ENCODE measurements around the gene TMEM59.

TMEM59 gene

DNA sequence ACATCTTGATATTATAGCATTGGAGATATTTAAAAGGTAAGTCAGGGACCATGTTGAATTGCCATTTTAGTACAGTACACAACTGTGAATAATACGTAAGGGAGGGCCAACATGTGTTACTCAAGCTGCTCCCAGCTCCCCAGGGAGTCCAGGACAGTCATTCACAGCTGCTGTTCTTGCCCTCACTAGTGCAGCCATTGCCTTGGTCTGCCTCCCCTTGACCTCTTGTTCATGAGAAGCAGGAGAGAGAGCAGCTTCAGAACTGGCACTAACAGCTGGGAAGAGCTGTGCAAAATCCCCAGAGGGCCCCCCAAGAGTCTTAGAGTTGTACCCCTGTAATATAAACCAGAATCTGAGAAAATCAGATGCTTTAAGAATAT, 16.8 kb upstream of the TMEM59 start:
- Histone ChIP-seq H3K4me3 (ENCODE audit: low read depth, low read length) (no peak overlapping the region), H3K4me1 (ENCODE audit: control insufficient read depth, insufficient read depth, low read length) (no peaks in the 10 kb centered on the region), H3K9me3 (ENCODE audit: control insufficient read depth, insufficient read depth, low read depth, low read length) (no peaks in the 10 kb centered on the region), H3K36me3 (ENCODE audit: control insufficient read depth in 2 of 2, insufficient read depth in 1 of 2, low read length in 2 of 2) (peaks cover 0 to 8% of the 10 kb centered on the region in 2 experiments; a peak in 2 of 3 replicates), H3K27ac (ENCODE audit: extremely low read depth, low read depth, low read length) (no peak overlapping the region)
- 0 out of 2 replicates have a peak, but pooled peaks have one; percentile 39 for TF ChIP-seq ZBTB48 (tag by site-specific recombination; IDR thresholded peaks at IDR 0.05)
- TF ChIP-seq, protein P1, sequence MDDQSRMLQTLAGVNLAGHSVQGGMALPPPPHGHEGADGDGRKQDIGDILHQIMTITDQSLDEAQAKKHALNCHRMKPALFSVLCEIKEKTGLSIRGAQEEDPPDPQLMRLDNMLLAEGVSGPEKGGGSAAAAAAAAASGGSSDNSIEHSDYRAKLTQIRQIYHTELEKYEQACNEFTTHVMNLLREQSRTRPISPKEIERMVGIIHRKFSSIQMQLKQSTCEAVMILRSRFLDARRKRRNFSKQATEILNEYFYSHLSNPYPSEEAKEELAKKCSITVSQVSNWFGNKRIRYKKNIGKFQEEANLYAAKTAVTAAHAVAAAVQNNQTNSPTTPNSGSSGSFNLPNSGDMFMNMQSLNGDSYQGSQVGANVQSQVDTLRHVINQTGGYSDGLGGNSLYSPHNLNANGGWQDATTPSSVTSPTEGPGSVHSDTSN (CRISPR knock-in tag; IDR thresholded peaks at IDR 0.05): no peak
- POLR2A ChIA-PET: no interaction called here
- CTCF ChIA-PET: interaction anchor here (0.6 to 1.1 kb wide), 10 partner anchors 12 to 926 kb away, joined by 3 to 7 read pairs (median 4); no protein-coding TSS in a partner anchor

DNA sequence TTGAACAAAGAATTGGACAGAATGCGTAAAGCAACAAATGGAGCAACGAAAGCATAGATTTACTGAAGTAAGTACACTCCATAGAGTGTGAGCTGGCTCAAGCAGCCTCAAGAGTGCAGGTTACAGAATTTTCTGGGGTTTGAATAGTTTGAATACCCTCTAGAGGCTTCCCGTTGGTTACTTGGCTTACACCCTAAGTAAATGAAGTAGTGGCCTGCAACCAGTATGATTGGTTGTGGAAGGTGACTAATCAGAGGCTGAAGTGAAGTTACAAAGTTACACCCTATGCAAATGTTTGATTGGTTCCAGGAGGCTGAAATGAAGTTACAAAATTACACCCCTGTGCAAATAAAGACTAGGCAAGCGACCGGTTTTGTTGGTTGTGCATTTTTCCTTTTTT, 11.3 kb upstream of the TMEM59 start:
- CTCF ChIA-PET: no interaction called here
- POLR2A ChIA-PET: no interaction called here
- no peak for TF ChIP-seq GLIS1 (tag by site-specific recombination; IDR thresholded peaks at IDR 0.05)
- TF ChIP-seq, protein P2, sequence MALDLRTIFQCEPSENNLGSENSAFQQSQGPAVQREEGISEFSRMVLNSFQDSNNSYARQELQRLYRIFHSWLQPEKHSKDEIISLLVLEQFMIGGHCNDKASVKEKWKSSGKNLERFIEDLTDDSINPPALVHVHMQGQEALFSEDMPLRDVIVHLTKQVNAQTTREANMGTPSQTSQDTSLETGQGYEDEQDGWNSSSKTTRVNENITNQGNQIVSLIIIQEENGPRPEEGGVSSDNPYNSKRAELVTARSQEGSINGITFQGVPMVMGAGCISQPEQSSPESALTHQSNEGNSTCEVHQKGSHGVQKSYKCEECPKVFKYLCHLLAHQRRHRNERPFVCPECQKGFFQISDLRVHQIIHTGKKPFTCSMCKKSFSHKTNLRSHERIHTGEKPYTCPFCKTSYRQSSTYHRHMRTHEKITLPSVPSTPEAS (tag by site-specific recombination; IDR thresholded peaks at IDR 0.05): no peak
- no peak for TF ChIP-seq ZNF311 (tag by site-specific recombination; IDR thresholded peaks at IDR 0.05; ENCODE audit: borderline replicate concordance)
- no peaks in the 10 kb centered on the region for H3K9me3 ChIP-seq (ENCODE audit: control insufficient read depth, insufficient read depth, low read depth, low read length)
- H3K4me1 ChIP-seq (ENCODE audit: control insufficient read depth, insufficient read depth, low read length): no peaks in the 10 kb centered on the region
- H3K36me3 ChIP-seq (ENCODE audit: control insufficient read depth in 2 of 2, insufficient read depth in 1 of 2, low read length in 2 of 2): peaks cover 0 to 4% of the 10 kb centered on the region in 2 experiments; a peak in 2 of 3 replicates
- no peak overlapping the region for H3K27ac ChIP-seq (ENCODE audit: extremely low read depth, low read depth, low read length)
- H3K4me3 ChIP-seq (ENCODE audit: low read depth, low read length): no peak overlapping the region

DNA sequence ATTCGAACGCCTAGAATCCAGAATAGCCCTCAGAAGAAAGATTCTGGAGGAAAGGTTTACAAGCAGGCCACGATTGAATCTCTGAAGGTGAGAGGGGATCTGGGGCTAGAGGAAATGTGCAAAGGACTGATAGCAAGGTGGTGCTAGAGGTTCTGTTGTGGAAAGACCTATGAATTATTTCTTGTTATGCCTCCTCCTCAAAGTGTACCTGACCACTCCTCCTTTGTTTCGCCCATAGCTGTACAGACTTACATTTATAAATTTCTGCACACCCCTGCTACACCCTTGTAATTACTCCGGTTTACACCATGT, 1.4 kb upstream of the TMEM59 start:
- TF ChIP-seq, protein P3, sequence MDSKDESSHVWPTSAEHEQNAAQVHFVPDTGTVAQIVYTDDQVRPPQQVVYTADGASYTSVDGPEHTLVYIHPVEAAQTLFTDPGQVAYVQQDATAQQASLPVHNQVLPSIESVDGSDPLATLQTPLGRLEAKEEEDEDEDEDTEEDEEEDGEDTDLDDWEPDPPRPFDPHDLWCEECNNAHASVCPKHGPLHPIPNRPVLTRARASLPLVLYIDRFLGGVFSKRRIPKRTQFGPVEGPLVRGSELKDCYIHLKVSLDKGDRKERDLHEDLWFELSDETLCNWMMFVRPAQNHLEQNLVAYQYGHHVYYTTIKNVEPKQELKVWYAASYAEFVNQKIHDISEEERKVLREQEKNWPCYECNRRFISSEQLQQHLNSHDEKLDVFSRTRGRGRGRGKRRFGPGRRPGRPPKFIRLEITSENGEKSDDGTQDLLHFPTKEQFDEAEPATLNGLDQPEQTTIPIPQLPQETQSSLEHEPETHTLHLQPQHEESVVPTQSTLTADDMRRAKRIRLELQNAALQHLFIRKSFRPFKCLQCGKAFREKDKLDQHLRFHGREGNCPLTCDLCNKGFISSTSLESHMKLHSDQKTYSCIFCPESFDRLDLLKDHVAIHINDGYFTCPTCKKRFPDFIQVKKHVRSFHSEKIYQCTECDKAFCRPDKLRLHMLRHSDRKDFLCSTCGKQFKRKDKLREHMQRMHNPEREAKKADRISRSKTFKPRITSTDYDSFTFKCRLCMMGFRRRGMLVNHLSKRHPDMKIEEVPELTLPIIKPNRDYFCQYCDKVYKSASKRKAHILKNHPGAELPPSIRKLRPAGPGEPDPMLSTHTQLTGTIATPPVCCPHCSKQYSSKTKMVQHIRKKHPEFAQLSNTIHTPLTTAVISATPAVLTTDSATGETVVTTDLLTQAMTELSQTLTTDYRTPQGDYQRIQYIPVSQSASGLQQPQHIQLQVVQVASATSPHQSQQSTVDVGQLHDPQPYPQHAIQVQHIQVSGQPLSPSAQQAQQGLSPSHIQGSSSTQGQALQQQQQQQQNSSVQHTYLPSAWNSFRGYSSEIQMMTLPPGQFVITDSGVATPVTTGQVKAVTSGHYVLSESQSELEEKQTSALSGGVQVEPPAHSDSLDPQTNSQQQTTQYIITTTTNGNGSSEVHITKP (tag by site-specific recombination; IDR thresholded peaks at IDR 0.05): peak; percentile 75
- TF ChIP-seq ZNF701 (tag by site-specific recombination; IDR thresholded peaks at IDR 0.05): no peak
- H3K27ac ChIP-seq (ENCODE audit: extremely low read depth, low read depth, low read length): no peak overlapping the region
- H3K4me1 ChIP-seq (ENCODE audit: control insufficient read depth, insufficient read depth, low read length): peaks cover 3% of the 10 kb centered on the region; the same call in 1 of the 2 replicates
- peaks cover 0 to 14% of the 10 kb centered on the region in 2 experiments; a peak in 2 of 3 replicates for H3K36me3 ChIP-seq (ENCODE audit: control insufficient read depth in 2 of 2, insufficient read depth in 1 of 2, low read length in 2 of 2)
- ChIA-PET POLR2A (no interaction called here), CTCF (interaction anchor here (0.9 to 1.5 kb wide), 2 partner anchors 24 to 95 kb away, joined by 3 to 4 read pairs; no protein-coding TSS in a partner anchor)
- peak overlapping the region; percentile 4; the same call in 1 of the 2 replicates for H3K4me3 ChIP-seq (ENCODE audit: low read depth, low read length)
- no peaks in the 10 kb centered on the region for H3K9me3 ChIP-seq (ENCODE audit: control insufficient read depth, insufficient read depth, low read depth, low read length)

DNA sequence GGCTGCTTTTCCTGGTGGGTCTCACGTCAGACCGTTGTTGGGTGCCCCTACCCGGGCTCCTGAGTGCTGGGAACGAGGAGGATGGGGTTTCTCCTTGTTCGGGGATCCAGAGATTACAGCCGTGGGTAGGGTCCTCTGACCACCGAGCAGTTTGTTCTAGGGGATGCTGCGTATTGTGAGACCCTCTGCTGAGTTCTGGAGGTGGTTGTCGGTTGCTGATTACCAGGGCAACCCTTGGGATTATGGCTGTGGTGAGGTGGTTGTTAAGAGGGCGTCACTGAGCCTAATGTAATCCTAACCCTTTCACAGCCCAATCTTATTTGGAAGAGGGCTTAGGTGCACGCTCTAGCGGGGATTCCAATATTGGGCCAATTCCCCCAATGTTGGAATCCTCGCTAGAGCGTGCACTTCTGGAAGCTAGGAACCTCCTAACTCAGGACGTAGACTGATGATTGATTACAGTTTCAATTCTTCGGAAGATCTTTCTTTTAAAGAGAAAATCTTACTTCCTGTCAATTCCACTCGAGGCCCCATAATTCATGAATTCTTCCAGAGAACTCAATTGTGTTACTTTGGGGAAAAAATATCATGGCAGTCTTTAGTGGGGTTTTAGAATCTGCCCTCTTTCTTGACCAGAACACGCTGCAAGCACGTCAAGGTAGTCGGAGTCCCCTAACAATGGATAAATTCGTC, 887 bp upstream of the TMEM59 start:
- H3K4me3 ChIP-seq (ENCODE audit: low read depth, low read length): peak overlapping the region; percentile 60
- CTCF ChIA-PET: interaction anchor here (0.9 to 1.5 kb wide), 2 partner anchors 24 to 95 kb away, joined by 3 to 4 read pairs; no protein-coding TSS in a partner anchor
- H3K36me3 ChIP-seq (ENCODE audit: control insufficient read depth in 2 of 2, insufficient read depth in 1 of 2, low read length in 2 of 2): peaks cover 0 to 14% of the 10 kb centered on the region in 2 experiments; a peak in 2 of 3 replicates
- H3K4me1 ChIP-seq (ENCODE audit: control insufficient read depth, insufficient read depth, low read length): peaks cover 3% of the 10 kb centered on the region; the same call in 1 of the 2 replicates
- peak overlapping the region; percentile 40 for H3K27ac ChIP-seq (ENCODE audit: extremely low read depth, low read depth, low read length)
- no peaks in the 10 kb centered on the region for H3K9me3 ChIP-seq (ENCODE audit: control insufficient read depth, insufficient read depth, low read depth, low read length)
- POLR2A ChIA-PET: interaction anchor here (1.1 to 3.7 kb wide), 4 partner anchors 37 to 198 kb away, joined by 3 to 20 read pairs (median 3); partner anchors contain the start of genes IFT25 and LRRC42
- TF ChIP-seq ZNF747 (tag by site-specific recombination; IDR thresholded peaks at IDR 0.05): no peak
- peak; percentile 8; the same call in 1 of the 2 replicates for TF ChIP-seq ZNF2 (tag by site-specific recombination; IDR thresholded peaks at IDR 0.05)
- TF ChIP-seq ZNF701 (tag by site-specific recombination; IDR thresholded peaks at IDR 0.05): no peak
- no peak for TF ChIP-seq ZNF561 (tag by site-specific recombination; IDR thresholded peaks at IDR 0.05; ENCODE audit: borderline replicate concordance)
- TF ChIP-seq, protein P4, sequence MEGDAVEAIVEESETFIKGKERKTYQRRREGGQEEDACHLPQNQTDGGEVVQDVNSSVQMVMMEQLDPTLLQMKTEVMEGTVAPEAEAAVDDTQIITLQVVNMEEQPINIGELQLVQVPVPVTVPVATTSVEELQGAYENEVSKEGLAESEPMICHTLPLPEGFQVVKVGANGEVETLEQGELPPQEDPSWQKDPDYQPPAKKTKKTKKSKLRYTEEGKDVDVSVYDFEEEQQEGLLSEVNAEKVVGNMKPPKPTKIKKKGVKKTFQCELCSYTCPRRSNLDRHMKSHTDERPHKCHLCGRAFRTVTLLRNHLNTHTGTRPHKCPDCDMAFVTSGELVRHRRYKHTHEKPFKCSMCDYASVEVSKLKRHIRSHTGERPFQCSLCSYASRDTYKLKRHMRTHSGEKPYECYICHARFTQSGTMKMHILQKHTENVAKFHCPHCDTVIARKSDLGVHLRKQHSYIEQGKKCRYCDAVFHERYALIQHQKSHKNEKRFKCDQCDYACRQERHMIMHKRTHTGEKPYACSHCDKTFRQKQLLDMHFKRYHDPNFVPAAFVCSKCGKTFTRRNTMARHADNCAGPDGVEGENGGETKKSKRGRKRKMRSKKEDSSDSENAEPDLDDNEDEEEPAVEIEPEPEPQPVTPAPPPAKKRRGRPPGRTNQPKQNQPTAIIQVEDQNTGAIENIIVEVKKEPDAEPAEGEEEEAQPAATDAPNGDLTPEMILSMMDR (tag by site-specific recombination; IDR thresholded peaks at IDR 0.05): peak; percentile 44; the same call in 1 of the 2 replicates
- peak; percentile 96 for TF ChIP-seq ZBTB20 (tag by site-specific recombination; IDR thresholded peaks at IDR 0.05)
- peak; percentile 100 for TF ChIP-seq MZF1 (tag by site-specific recombination; IDR thresholded peaks at IDR 0.05; ENCODE audit: borderline replicate concordance)
- TF ChIP-seq HOXC10 (CRISPR knock-in tag; IDR thresholded peaks at IDR 0.05): no peak
- TF ChIP-seq ZNF660 (tag by site-specific recombination; IDR thresholded peaks at IDR 0.05): 0 out of 2 replicates have a peak, but pooled peaks have one; percentile 13
- TF ChIP-seq ZBTB8A (tag by site-specific recombination; IDR thresholded peaks at IDR 0.05): peak; percentile 69
- TF ChIP-seq, protein P5, sequence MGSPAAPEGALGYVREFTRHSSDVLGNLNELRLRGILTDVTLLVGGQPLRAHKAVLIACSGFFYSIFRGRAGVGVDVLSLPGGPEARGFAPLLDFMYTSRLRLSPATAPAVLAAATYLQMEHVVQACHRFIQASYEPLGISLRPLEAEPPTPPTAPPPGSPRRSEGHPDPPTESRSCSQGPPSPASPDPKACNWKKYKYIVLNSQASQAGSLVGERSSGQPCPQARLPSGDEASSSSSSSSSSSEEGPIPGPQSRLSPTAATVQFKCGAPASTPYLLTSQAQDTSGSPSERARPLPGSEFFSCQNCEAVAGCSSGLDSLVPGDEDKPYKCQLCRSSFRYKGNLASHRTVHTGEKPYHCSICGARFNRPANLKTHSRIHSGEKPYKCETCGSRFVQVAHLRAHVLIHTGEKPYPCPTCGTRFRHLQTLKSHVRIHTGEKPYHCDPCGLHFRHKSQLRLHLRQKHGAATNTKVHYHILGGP (tag by site-specific recombination; IDR thresholded peaks at IDR 0.05): no peak

Data from HEK293 (cell line).